CD4-positive, alpha-beta T cell (primary cell): Measurements from ENCODE around the gene DHCR24. TPM values are rescaled to one million over a fixed set of nuclear protein-coding genes. Genes with fewer than 3 reads are reported as not detected.

Source experiments
- ATAC-seq: fragments of 200-7000 bp; cut with Tn5 transposase; one replicate; pipeline ENCODE4 v1.10.0; 2022; ENCODE audit warnings: mild to moderate bottlenecking; ENCODE audit not compliant: poor library complexity
- CTCF ChIA-PET: fragments of 350-600 bp; sonication (Branson Sonifier 250); formaldehyde crosslinking; loops from one replicate; lab custom pipeline; 2021; ENCODE audit warnings: antibody characterized with exemption, inconsistent platforms; lab: Charles Lee
- POLR2A ChIA-PET: fragments of 350-600 bp; sonication (Branson Sonifier 250); formaldehyde crosslinking; loops from one replicate; lab custom pipeline; 2021; ENCODE audit warnings: antibody characterized with exemption, inconsistent platforms; lab: Charles Lee
- DNase-seq, 14 experiments: peaks; one replicate each; pipeline ENCODE4 v3.0.0-alpha.2; 2013 to 2020; ENCODE audit warnings: mixed read lengths in 2 of 14
- H3K27ac ChIP-seq, 2 donors: one replicate each; pipeline versions ENCODE4 v1.5.1 to v1.7.0; 2013; ENCODE audit warnings: low read length in 2 of 2, low read depth in 1 of 2, mild to moderate bottlenecking in 1 of 2
- H3K27me3 ChIP-seq, 2 experiments: 1 replicate in 1 of 2; 2 replicates in 1 of 2; pipeline versions ENCODE4 v1.6.1 to v1.7.0; 2013; ENCODE audit warnings: low read length in 2 of 2, control low read depth in 1 of 2, mild to moderate bottlenecking in 1 of 2, moderate library complexity in 1 of 2; ENCODE audit not compliant: insufficient read depth in 2 of 2, control insufficient read depth in 1 of 2
- H3K36me3 ChIP-seq: one replicate; pipeline ENCODE4 v1.6.1; 2013; ENCODE audit warnings: low read length, control low read depth; ENCODE audit not compliant: insufficient read depth
- H3K4me1 ChIP-seq: one replicate; pipeline ENCODE4 v1.6.1; 2013; ENCODE audit warnings: low read length, control low read depth; ENCODE audit not compliant: insufficient read depth
- H3K4me3 ChIP-seq: one replicate; pipeline ENCODE4 v1.5.1; 2013; ENCODE audit warnings: mild to moderate bottlenecking, low read length, moderate library complexity
- H3K9me3 ChIP-seq, 2 experiments: 1 replicate in 1 of 2; 2 replicates in 1 of 2; pipeline versions ENCODE4 v1.6.1 to v1.7.0; 2013; ENCODE audit warnings: low read length in 2 of 2, mild to moderate bottlenecking in 2 of 2, control low read depth in 1 of 2, moderate library complexity in 1 of 2; ENCODE audit not compliant: control insufficient read depth in 1 of 2, insufficient read depth in 1 of 2
- H3K27ac Mint-ChIP-seq: one replicate; pipeline ENCODE4 v1.8.0; 2020; ENCODE audit warnings: mixed read lengths
- H3K27me3 Mint-ChIP-seq: one replicate; pipeline ENCODE4 v1.8.0; 2021; ENCODE audit warnings: mixed read lengths
- H3K36me3 Mint-ChIP-seq: one replicate; pipeline ENCODE4 v1.8.0; 2021; ENCODE audit warnings: low read depth, mixed read lengths
- H3K4me1 Mint-ChIP-seq: one replicate; pipeline ENCODE4 v1.8.0; 2021; ENCODE audit warnings: low read depth, mixed read lengths
- H3K4me3 Mint-ChIP-seq: one replicate; pipeline ENCODE4 v1.8.0; 2020; ENCODE audit warnings: mild to moderate bottlenecking, mixed read lengths
- H3K9me3 Mint-ChIP-seq: one replicate; pipeline ENCODE4 v1.8.0; 2020; ENCODE audit warnings: mixed read lengths
- intact Hi-C, 2 experiments: fragments of 100-400 bp; cut with DNase I in 1 of 2; cut with micrococcal nuclease in 1 of 2; formaldehyde crosslinking; loops; one replicate each; pipeline versions ENCODE4 v1.15.1 to v1.9.0; 2023 to 2025; cut with DNase I, micrococcal nuclease
- total RNA-seq, 174 experiments: library from RNA in 2 of 174; stranded (reverse) in 2 of 174; gene quantifications; one replicate each; pipeline ENCODE4 v1.2.3 and lab custom pipeline; 2021 to 2026
- TF ChIP-seq, protein P1 (sequence below): fragments of 200-600 bp; IDR thresholded peaks from one replicate; pipeline ENCODE4 v1.8.0; 2022; ENCODE audit warnings: antibody characterized with exemption, mild to moderate bottlenecking

Gene DHCR24
- total RNA-seq, 2 experiments from 2014 or later = 0.34 to 0.55 TPM

DNA sequence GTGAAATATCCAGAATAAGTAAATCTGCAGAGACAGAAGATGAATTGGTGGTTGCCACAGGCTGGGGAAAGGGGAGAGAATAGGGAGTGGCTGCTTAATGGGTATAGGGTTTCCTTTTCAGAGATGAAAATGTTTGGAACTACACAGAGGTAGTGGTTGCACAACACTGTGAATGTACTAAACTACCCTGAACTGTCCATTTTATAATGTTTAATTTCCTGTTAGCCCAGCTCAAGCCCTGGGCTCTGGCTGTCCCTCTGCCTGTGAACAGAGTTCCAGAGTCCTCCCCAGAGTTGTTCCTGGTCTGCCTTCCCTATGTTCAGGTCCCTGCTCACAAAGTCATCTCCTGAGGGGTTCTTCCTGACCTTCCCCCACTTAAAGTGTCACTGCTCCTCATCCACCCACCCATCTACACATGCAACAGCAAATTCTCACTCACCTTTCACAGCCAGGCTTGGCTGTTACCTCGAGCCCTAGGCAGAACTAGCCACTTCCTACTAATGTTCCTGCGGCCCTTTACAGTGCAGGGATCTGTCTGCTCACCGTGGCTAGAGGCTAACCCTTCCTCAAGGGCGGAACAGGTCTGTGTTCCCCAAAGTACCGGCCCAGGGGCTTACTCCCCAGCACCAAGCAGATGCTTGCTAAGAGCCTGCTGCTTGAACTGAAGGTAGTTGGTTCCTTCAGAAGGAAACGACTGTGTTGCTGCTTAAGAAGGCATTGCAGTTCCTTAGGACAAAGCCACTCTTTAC is 22.4 kb downstream of the DHCR24 start:
- ChIA-PET CTCF (no interaction called here), POLR2A (no interaction called here)
- peaks cover 7% of the 10 kb centered on the region for H3K36me3 ChIP-seq
- Mint-ChIP-seq H3K4me1 (no peaks in the 10 kb centered on the region), H3K9me3 (no peaks in the 10 kb centered on the region), H3K27ac (no peak overlapping the region), H3K27me3 (no peaks in the 10 kb centered on the region), H3K4me3 (no peak overlapping the region), H3K36me3 (no peaks in the 10 kb centered on the region)
- no peak overlapping the region for H3K27ac ChIP-seq
- no peak overlapping the region for H3K4me3 ChIP-seq
- TF ChIP-seq, protein P1, sequence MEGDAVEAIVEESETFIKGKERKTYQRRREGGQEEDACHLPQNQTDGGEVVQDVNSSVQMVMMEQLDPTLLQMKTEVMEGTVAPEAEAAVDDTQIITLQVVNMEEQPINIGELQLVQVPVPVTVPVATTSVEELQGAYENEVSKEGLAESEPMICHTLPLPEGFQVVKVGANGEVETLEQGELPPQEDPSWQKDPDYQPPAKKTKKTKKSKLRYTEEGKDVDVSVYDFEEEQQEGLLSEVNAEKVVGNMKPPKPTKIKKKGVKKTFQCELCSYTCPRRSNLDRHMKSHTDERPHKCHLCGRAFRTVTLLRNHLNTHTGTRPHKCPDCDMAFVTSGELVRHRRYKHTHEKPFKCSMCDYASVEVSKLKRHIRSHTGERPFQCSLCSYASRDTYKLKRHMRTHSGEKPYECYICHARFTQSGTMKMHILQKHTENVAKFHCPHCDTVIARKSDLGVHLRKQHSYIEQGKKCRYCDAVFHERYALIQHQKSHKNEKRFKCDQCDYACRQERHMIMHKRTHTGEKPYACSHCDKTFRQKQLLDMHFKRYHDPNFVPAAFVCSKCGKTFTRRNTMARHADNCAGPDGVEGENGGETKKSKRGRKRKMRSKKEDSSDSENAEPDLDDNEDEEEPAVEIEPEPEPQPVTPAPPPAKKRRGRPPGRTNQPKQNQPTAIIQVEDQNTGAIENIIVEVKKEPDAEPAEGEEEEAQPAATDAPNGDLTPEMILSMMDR = no peak
- H3K27me3 ChIP-seq = no peaks in the 10 kb centered on the region
- no peaks in the 10 kb centered on the region for H3K9me3 ChIP-seq
- no peak for DNase-seq
- ATAC-seq = no peak
- intact Hi-C loops = no loop called here
- no peaks in the 10 kb centered on the region for H3K4me1 ChIP-seq

DNA sequence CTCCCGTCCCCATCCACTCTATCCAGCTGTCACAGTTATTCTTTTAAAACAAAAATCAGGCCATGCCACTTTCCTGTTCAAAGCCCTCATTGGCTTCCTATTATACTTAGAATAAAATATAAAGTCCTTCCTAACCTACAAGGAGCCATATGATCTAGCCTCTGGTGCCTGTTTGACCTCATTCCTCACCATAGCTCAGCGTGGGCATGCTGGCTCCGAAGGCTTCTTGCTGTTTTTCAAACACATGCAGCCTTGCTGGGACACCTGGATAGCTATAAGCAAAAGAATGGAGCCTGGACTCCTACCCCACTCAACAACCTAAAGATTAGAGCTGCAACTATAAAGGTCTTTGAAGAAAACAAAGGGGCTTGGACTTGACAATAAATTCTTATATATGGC is 23.7 kb downstream of the DHCR24 start:
- H3K27ac ChIP-seq = no peak overlapping the region
- H3K9me3 ChIP-seq = no peaks in the 10 kb centered on the region

DNA sequence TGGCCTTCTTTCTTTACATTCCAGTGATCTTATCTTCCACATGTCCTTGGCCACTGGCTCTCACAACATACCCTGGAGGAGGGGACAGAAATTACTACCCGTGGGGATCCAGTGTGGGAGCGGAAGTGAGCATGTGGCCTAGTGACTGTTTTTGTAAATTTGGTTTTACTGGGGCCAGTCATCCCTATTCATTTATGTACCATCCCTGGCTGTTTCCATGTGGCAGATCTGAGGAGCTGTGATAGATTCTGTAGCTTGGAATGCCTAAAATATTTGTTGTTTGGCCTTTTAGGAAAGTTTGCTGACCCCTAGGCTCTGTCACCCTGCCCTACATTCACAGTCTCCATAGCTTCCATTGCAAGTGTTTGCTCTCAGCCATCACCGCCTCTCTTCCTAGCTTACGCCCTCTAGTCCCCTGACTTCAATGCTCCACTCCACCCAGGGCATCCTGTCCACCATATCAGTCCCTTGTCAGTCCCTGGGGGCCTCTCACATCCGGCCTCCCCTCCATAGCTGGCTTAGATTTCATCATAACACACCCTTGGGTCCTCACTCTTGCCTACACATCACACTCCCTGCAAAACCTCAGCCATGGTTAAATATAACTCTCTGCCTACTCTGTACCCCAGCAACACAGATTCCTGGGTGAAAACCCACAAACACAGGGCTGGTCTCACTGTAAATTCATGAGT is 25.8 kb downstream of the DHCR24 start:
- no peak overlapping the region for H3K27ac ChIP-seq
- no peak overlapping the region for H3K4me3 ChIP-seq
- Mint-ChIP-seq H3K27me3 (no peaks in the 10 kb centered on the region), H3K36me3 (no peaks in the 10 kb centered on the region), H3K27ac (no peak overlapping the region), H3K4me3 (no peak overlapping the region), H3K4me1 (no peaks in the 10 kb centered on the region), H3K9me3 (no peaks in the 10 kb centered on the region)
- DNase-seq = peak in 1 of 14 experiments; percentile 41
- ChIA-PET CTCF (no interaction called here), POLR2A (no interaction called here)
- ATAC-seq = no peak
- H3K27me3 ChIP-seq = no peaks in the 10 kb centered on the region
- TF ChIP-seq, protein P1 = no peak
- H3K9me3 ChIP-seq = no peaks in the 10 kb centered on the region
- H3K4me1 ChIP-seq = no peaks in the 10 kb centered on the region
- peaks cover 7% of the 10 kb centered on the region for H3K36me3 ChIP-seq
- intact Hi-C loops = no loop called here

More for the DNA sequence above, 23.7 kb downstream of the DHCR24 start:
- Mint-ChIP-seq H3K27ac (no peak overlapping the region), H3K36me3 (no peaks in the 10 kb centered on the region), H3K27me3 (no peaks in the 10 kb centered on the region), H3K4me3 (no peak overlapping the region), H3K4me1 (no peaks in the 10 kb centered on the region), H3K9me3 (no peaks in the 10 kb centered on the region)
- H3K4me1 ChIP-seq = no peaks in the 10 kb centered on the region
- H3K27me3 ChIP-seq = no peaks in the 10 kb centered on the region
- H3K4me3 ChIP-seq = no peak overlapping the region
- ATAC-seq = no peak
- ChIA-PET POLR2A (no interaction called here), CTCF (no interaction called here)
- TF ChIP-seq, protein P1 = no peak
- no peak for DNase-seq
- intact Hi-C loops = no loop called here
- H3K36me3 ChIP-seq = peaks cover 7% of the 10 kb centered on the region
